ENCODE data around the gene TUBB4B. TPM values are rescaled to one million over a fixed set of nuclear protein-coding genes. Genes with fewer than 3 reads are reported as not detected.

TUBB4B gene
- total and polyA plus RNA-seq, 2 experiments from 2014 or later = 309 to 446 TPM

DNA sequence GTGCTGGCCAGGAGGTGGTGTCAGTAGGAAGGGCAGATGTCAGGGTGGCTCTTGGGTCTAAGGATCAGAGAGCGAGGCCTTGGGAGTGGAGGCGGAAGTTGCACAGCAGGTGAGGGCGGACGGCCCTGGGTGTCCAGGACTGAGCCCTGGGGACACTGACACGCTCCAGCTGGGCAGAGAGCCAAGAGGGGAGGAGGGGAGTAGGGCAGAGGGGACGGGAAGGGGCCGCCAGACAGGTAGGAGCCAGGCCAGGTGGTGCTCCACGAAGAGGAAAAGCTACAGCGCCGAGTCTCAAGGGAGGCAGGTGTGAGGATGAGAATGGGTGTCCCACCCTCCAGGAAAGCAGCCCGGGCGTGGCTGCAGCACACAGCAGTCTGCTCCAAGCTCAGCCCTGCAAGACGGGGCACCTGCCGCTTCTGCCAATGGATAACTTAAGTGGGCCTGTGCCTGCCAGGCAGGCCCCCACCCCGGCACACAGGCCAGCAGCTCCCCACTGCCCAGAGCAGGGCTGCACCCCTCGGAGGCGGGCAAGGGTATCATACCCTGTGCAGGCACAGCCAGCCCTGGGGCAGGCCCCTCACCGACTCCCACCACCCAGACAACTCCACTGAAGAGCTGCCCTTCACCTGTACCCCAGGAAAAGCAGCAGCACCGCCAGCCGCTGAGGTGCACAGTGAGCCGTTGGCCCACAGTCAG, 45.4 kb upstream of the TUBB4B start:
- H3K9me2 ChIP-seq (replicated peaks; ENCODE audit: insufficient read depth) = no peaks in the 10 kb centered on the region
- WGBS (ENCODE audit: low lambda C conversion rate, missing lambda C conversion rate) = 81% methylated on average over 18 of the region's 21 CpGs
- peaks cover 65% of the 10 kb centered on the region for H4K20me1 ChIP-seq (ENCODE audit: insufficient read depth, poor library complexity, severe bottlenecking)
- peak overlapping the region; percentile 58 for H3K27ac ChIP-seq
- H3K4me1 ChIP-seq (ENCODE audit: insufficient read depth) = peaks cover 44% of the 10 kb centered on the region
- H3K27me3 ChIP-seq = no peaks in the 10 kb centered on the region
- H3K79me2 ChIP-seq = peaks cover 91% of the 10 kb centered on the region
- H3K36me3 ChIP-seq (replicated peaks; ENCODE audit: insufficient read depth, low read depth) = no peaks in the 10 kb centered on the region
- H3K4me3 ChIP-seq = no peak overlapping the region
- H2AFZ ChIP-seq = no peak overlapping the region
- TF ChIP-seq EZH2 (IDR thresholded peaks at IDR 0.05; ENCODE audit: borderline replicate concordance) (no peak), EZH2phosphoT487 (IDR thresholded peaks at IDR 0.05; ENCODE audit: low read depth, severe bottlenecking, unreplicated experiment) (no peak)
- TF ChIP-seq, protein P1, sequence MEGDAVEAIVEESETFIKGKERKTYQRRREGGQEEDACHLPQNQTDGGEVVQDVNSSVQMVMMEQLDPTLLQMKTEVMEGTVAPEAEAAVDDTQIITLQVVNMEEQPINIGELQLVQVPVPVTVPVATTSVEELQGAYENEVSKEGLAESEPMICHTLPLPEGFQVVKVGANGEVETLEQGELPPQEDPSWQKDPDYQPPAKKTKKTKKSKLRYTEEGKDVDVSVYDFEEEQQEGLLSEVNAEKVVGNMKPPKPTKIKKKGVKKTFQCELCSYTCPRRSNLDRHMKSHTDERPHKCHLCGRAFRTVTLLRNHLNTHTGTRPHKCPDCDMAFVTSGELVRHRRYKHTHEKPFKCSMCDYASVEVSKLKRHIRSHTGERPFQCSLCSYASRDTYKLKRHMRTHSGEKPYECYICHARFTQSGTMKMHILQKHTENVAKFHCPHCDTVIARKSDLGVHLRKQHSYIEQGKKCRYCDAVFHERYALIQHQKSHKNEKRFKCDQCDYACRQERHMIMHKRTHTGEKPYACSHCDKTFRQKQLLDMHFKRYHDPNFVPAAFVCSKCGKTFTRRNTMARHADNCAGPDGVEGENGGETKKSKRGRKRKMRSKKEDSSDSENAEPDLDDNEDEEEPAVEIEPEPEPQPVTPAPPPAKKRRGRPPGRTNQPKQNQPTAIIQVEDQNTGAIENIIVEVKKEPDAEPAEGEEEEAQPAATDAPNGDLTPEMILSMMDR (IDR thresholded peaks at IDR 0.05; ENCODE audit: poor library complexity) = no peak
- H3K4me2 ChIP-seq = peak overlapping the region; percentile 99
- H3K9me3 ChIP-seq (ENCODE audit: low read depth) = no peaks in the 10 kb centered on the region
- peak; percentile 65 for DNase-seq (ENCODE audit: low spot score)

DNA sequence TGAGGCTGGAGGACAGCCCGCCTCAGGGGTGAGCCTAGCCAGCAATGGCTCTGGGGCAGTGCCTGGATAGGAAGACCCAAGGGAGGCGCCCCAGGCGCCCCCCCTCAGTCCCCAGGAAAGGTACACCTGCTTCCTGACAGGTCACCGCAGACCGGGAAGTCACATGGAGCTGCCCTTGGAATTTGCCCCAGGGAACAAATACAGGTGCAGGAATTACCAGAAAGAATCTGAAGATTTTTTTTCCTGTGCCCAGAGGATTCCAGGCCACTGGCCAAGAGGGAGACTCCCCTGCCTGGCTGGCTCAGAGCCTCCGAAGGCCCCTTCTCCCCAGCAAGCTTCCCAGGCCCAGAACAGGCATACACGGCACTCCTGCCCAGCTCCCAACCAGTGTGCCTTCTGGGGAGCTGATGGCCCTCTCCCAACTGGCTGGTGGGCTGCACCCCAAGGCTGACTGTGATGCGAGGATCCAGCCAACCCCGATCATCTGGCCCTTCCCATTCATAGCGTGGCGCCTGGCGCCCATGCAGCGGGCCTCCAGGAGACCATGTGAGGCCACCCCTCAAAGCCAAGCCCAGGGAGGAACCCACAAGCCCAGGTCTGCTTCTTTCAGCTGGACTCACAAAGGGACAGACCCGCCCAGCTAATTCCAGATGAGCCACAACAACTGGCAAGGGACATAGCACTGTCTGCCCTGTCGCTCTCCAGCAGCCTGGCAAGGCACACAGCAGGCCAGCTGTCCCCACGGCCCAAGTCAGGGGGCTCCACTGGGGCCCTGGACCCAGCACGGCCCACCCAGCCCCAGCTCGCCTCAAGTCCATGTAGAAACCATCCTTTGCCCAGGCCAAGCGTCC, 42.8 kb upstream of the TUBB4B start:
- Histone ChIP-seq H4K20me1 (ENCODE audit: insufficient read depth, poor library complexity, severe bottlenecking) (peaks cover 59% of the 10 kb centered on the region), H3K4me1 (ENCODE audit: insufficient read depth) (peaks cover 52% of the 10 kb centered on the region), H3K9me2 (replicated peaks; ENCODE audit: insufficient read depth) (no peaks in the 10 kb centered on the region), H3K4me2 (peak overlapping the region; percentile 99), H3K36me3 (replicated peaks; ENCODE audit: insufficient read depth, low read depth) (no peaks in the 10 kb centered on the region), H2AFZ (no peak overlapping the region), H3K4me3 (peak overlapping the region; percentile 36), H3K27me3 (no peaks in the 10 kb centered on the region), H3K79me2 (peaks cover 85% of the 10 kb centered on the region), H3K9me3 (ENCODE audit: low read depth) (no peaks in the 10 kb centered on the region), H3K27ac (peak overlapping the region; percentile 74)
- peak; percentile 71 for DNase-seq (ENCODE audit: low spot score)
- WGBS (ENCODE audit: low lambda C conversion rate, missing lambda C conversion rate) = 83% methylated on average over 17 of the region's 19 CpGs
- TF ChIP-seq, protein P1 (IDR thresholded peaks at IDR 0.05; ENCODE audit: poor library complexity) = no peak
- TF ChIP-seq EZH2 (IDR thresholded peaks at IDR 0.05; ENCODE audit: borderline replicate concordance) (no peak), EZH2phosphoT487 (IDR thresholded peaks at IDR 0.05; ENCODE audit: low read depth, severe bottlenecking, unreplicated experiment) (no peak)

DNA sequence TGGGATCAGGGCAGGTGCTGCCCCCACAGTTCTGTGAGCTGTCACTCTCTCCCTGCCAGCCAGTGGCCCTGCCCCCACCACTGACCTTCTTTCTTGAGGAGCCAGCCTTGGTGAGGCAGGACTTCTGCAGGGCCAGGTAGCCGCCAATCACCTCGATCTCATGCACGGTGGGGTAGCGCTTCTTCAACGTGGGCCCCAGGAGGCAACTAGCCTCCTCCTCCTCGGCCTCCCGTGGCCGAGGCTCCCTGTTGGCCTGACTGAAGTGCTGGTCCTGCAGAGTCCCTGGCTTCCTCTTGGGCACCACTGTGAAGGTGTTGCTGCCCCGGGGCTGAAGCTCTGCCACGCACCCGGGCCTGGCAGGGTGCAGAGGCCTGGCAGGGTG, 42.2 kb upstream of the TUBB4B start:
- H3K79me2 ChIP-seq = peaks cover 85% of the 10 kb centered on the region
- peaks cover 54% of the 10 kb centered on the region for H3K4me1 ChIP-seq (ENCODE audit: insufficient read depth)
- H3K27ac ChIP-seq = peak overlapping the region; percentile 74
- DNase-seq (ENCODE audit: low spot score) = no peak
- no peaks in the 10 kb centered on the region for H3K9me2 ChIP-seq (replicated peaks; ENCODE audit: insufficient read depth)
- WGBS (ENCODE audit: low lambda C conversion rate, missing lambda C conversion rate) = 81% methylated on average over 11 of the region's 11 CpGs
- no peak overlapping the region for H2AFZ ChIP-seq
- no peaks in the 10 kb centered on the region for H3K9me3 ChIP-seq (ENCODE audit: low read depth)
- peak overlapping the region; percentile 36 for H3K4me3 ChIP-seq
- TF ChIP-seq, protein P1 (IDR thresholded peaks at IDR 0.05; ENCODE audit: poor library complexity) = no peak
- TF ChIP-seq EZH2 (IDR thresholded peaks at IDR 0.05; ENCODE audit: borderline replicate concordance) = no peak
- no peak for TF ChIP-seq EZH2phosphoT487 (IDR thresholded peaks at IDR 0.05; ENCODE audit: low read depth, severe bottlenecking, unreplicated experiment)
- H4K20me1 ChIP-seq (ENCODE audit: insufficient read depth, poor library complexity, severe bottlenecking) = peaks cover 53% of the 10 kb centered on the region
- H3K27me3 ChIP-seq = no peaks in the 10 kb centered on the region
- no peaks in the 10 kb centered on the region for H3K36me3 ChIP-seq (replicated peaks; ENCODE audit: insufficient read depth, low read depth)
- peak overlapping the region; percentile 99 for H3K4me2 ChIP-seq

All from hepatocyte (in vitro differentiated cells).